Measurements from ENCODE around the gene TMEM164.

The TMEM164 gene

GRCh38 chrX:110003167-110004156 is 548 bp downstream of the TMEM164 start:
- DNase-seq (ENCODE audit: low read depth in 3 of 3): no peak

GRCh38 chrX:110004215-110004614 is 1.3 kb downstream of the TMEM164 start:
- no peak for DNase-seq (ENCODE audit: low read depth in 3 of 3)

- no peak for DNase-seq (ENCODE audit: low read depth in 3 of 3)
Measured at GRCh38 chrX:110004731-110005369, 1.9 kb downstream of the TMEM164 start.

GRCh38 chrX:110006161-110006560 is 3.2 kb downstream of the TMEM164 start:
- DNase-seq (ENCODE audit: low read depth in 3 of 3): no peak

- no peak for DNase-seq (ENCODE audit: low read depth in 3 of 3)
Measured at GRCh38 chrX:110006821-110007375, 4.0 kb downstream of the TMEM164 start.

- no peak for DNase-seq (ENCODE audit: low read depth in 3 of 3)
Measured at GRCh38 chrX:110008011-110008635, 5.2 kb downstream of the TMEM164 start.

GRCh38 chrX:110012818-110013485 is 10.0 kb downstream of the TMEM164 start:
- no peak for DNase-seq (ENCODE audit: low read depth in 3 of 3)

- DNase-seq (ENCODE audit: low read depth in 3 of 3): no peak
Measured at GRCh38 chrX:110013968-110014367, 11.1 kb downstream of the TMEM164 start.

GRCh38 chrX:110015032-110015431 is 12.1 kb downstream of the TMEM164 start:
- DNase-seq (ENCODE audit: low read depth in 3 of 3): no peak

GRCh38 chrX:110015915-110016314 is 13.0 kb downstream of the TMEM164 start:
- DNase-seq (ENCODE audit: low read depth in 3 of 3): no peak

GRCh38 chrX:110020536-110020935 is 17.6 kb downstream of the TMEM164 start:
- DNase-seq (ENCODE audit: low read depth in 3 of 3): no peak

- DNase-seq (ENCODE audit: low read depth in 3 of 3): no peak
Measured at GRCh38 chrX:110021258-110022022, 18.5 kb downstream of the TMEM164 start.

GRCh38 chrX:110022599-110023448 is 19.9 kb downstream of the TMEM164 start:
- no peak for DNase-seq (ENCODE audit: low read depth in 3 of 3)

GRCh38 chrX:110025395-110025794 is 22.5 kb downstream of the TMEM164 start:
- DNase-seq (ENCODE audit: low read depth in 3 of 3): no peak

- DNase-seq (ENCODE audit: low read depth in 3 of 3): no peak
Measured at GRCh38 chrX:110026099-110026844, 23.4 kb downstream of the TMEM164 start.

- DNase-seq (ENCODE audit: low read depth in 3 of 3): no peak
Measured at GRCh38 chrX:110032534-110033147, 29.7 kb downstream of the TMEM164 start.

GRCh38 chrX:110034036-110034435 is 31.1 kb downstream of the TMEM164 start:
- DNase-seq (ENCODE audit: low read depth in 3 of 3): no peak

GRCh38 chrX:110036162-110037033 is 33.5 kb downstream of the TMEM164 start:
- no peak for DNase-seq (ENCODE audit: low read depth in 3 of 3)
